Rectal smooth muscle tissue (tissue), 1 donor: Measurements from ENCODE around the gene EMB.

Source experiments
- H3K27ac ChIP-seq: one replicate; pipeline ENCODE4 v1.7.0; 2013; ENCODE audit warnings: low read depth, low read length, inconsistent platforms
- H3K27me3 ChIP-seq: one replicate; pipeline ENCODE4 v1.7.0; 2013; ENCODE audit warnings: low read length; ENCODE audit not compliant: control insufficient read depth, insufficient read depth
- H3K36me3 ChIP-seq: one replicate; pipeline ENCODE4 v1.7.0; 2013; ENCODE audit warnings: low read length; ENCODE audit not compliant: control insufficient read depth, insufficient read depth
- H3K4me1 ChIP-seq: one replicate; pipeline ENCODE4 v1.7.0; 2013; ENCODE audit warnings: low read length; ENCODE audit not compliant: control insufficient read depth, insufficient read depth
- H3K4me3 ChIP-seq: one replicate; pipeline ENCODE4 v1.7.0; 2013; ENCODE audit warnings: low read length
- H3K9ac ChIP-seq: one replicate; pipeline ENCODE4 v1.7.0; 2013; ENCODE audit warnings: low read length

EMB gene

GRCh38 chr5:50352382-50352781 lies 88.7 kb downstream of the EMB start:
- Histone ChIP-seq H3K4me3 (no peak overlapping the region), H3K4me1 (no peaks in the 10 kb centered on the region), H3K9ac (no peak overlapping the region), H3K27me3 (no peaks in the 10 kb centered on the region), H3K27ac (no peak overlapping the region), H3K36me3 (no peaks in the 10 kb centered on the region)
